Glutamatergic neuron (in vitro differentiated cells): ENCODE results near the gene XG. TPM values are rescaled to one million over a fixed set of nuclear protein-coding genes. Genes with fewer than 3 reads are reported as not detected.
"Not testable (repeated sequence)": the region's sequence is repeated elsewhere in the genome, so short reads cannot be mapped to it uniquely, and the experiment has no call there.

Source experiments
- DNase-seq: peaks from one replicate; pipeline ENCODE4 v3.0.0; 2022
- H3K27ac Mint-ChIP-seq: one replicate; pipeline ENCODE4 v1.8.0; 2020; ENCODE audit warnings: mild to moderate bottlenecking, mixed read lengths, inconsistent platforms; ENCODE audit not compliant: unreplicated experiment
- H3K27me3 Mint-ChIP-seq: one replicate; pipeline ENCODE4 v1.8.0; 2020; ENCODE audit warnings: mild to moderate bottlenecking, moderate library complexity, mixed read lengths, inconsistent platforms; ENCODE audit not compliant: unreplicated experiment
- H3K36me3 Mint-ChIP-seq: one replicate; pipeline ENCODE4 v1.8.0; 2020; ENCODE audit warnings: mild to moderate bottlenecking, mixed read lengths, inconsistent platforms; ENCODE audit not compliant: unreplicated experiment
- H3K4me1 Mint-ChIP-seq: one replicate; pipeline ENCODE4 v1.8.0; 2020; ENCODE audit warnings: mild to moderate bottlenecking, low read depth, mixed read lengths, inconsistent platforms; ENCODE audit not compliant: unreplicated experiment
- H3K4me3 Mint-ChIP-seq: one replicate; pipeline ENCODE4 v1.8.0; 2020; ENCODE audit warnings: mild to moderate bottlenecking, mixed read lengths, inconsistent platforms; ENCODE audit not compliant: unreplicated experiment
- H3K9me3 Mint-ChIP-seq: one replicate; pipeline ENCODE4 v1.8.0; 2020; ENCODE audit warnings: mild to moderate bottlenecking, moderate library complexity, mixed read lengths, inconsistent platforms; ENCODE audit not compliant: unreplicated experiment
- CTCF ChIP-seq: fragments of 200-600 bp; sonication (generic); IDR thresholded peaks from one replicate; pipeline ENCODE4 v1.5.0; 2021; ENCODE audit not compliant: partially characterized antibody, unreplicated experiment
- total RNA-seq: library from RNA; stranded (reverse); fragmentation: NEBNext Ultra II Directional; extraction: Animal tissue kit (Norgen Biotek cat#: 25700); gene quantifications from one replicate; pipeline ENCODE4 v1.2.1, GENCODE V29; 2021; ENCODE audit not compliant: unreplicated experiment

The XG gene
- total RNA-seq, 1 donor from 2014 or later = not detected

- no peak for TF ChIP-seq CTCF
- DNase-seq = no peak
- peaks cover 3% of the 10 kb centered on the region for H3K4me1 Mint-ChIP-seq
- H3K9me3 Mint-ChIP-seq = peaks cover 1% of the 10 kb centered on the region
- no peak overlapping the region for H3K4me3 Mint-ChIP-seq
- H3K27ac Mint-ChIP-seq = no peak overlapping the region
- H3K36me3 Mint-ChIP-seq = peaks cover 4% of the 10 kb centered on the region
- peaks cover 2% of the 10 kb centered on the region for H3K27me3 Mint-ChIP-seq
These were observed 17.8 kb downstream of the XG start for GRCh38 chrX:2769615-2770014.

GRCh38 chrX:2773166-2774055, 21.6 kb downstream of the XG start:
- not testable (repeated sequence) for H3K27ac Mint-ChIP-seq, H3K9me3 Mint-ChIP-seq, DNase-seq, H3K4me1 Mint-ChIP-seq, H3K4me3 Mint-ChIP-seq, H3K27me3 Mint-ChIP-seq
- H3K36me3 Mint-ChIP-seq = peaks cover 10% of the 10 kb centered on the region

GRCh38 chrX:2774057-2774456, 22.2 kb downstream of the XG start:
- no peak for TF ChIP-seq CTCF
- no peak overlapping the region for H3K4me3 Mint-ChIP-seq
- DNase-seq = no peak
- H3K36me3 Mint-ChIP-seq = peaks cover 10% of the 10 kb centered on the region
- H3K4me1 Mint-ChIP-seq = no peaks in the 10 kb centered on the region
- H3K9me3 Mint-ChIP-seq = peaks cover 1% of the 10 kb centered on the region
- no peak overlapping the region for H3K27ac Mint-ChIP-seq
- peaks cover 6% of the 10 kb centered on the region for H3K27me3 Mint-ChIP-seq

- Mint-ChIP-seq H3K27ac (no peak overlapping the region), H3K36me3 (peaks cover 10% of the 10 kb centered on the region), H3K9me3 (peaks cover 1% of the 10 kb centered on the region), H3K27me3 (peaks cover 6% of the 10 kb centered on the region), H3K4me1 (no peaks in the 10 kb centered on the region), H3K4me3 (no peak overlapping the region)
- no peak for DNase-seq
- no peak for TF ChIP-seq CTCF
These were observed 22.9 kb downstream of the XG start for GRCh38 chrX:2774776-2775175.

GRCh38 chrX:2780472-2781225, 28.8 kb downstream of the XG start:
- not testable (repeated sequence) for DNase-seq, H3K9me3 Mint-ChIP-seq

GRCh38 chrX:2781226-2781571, 29.4 kb downstream of the XG start:
- Mint-ChIP-seq H3K27ac (no peak overlapping the region), H3K36me3 (no peaks in the 10 kb centered on the region), H3K4me3 (no peak overlapping the region), H3K27me3 (peaks cover 6% of the 10 kb centered on the region), H3K4me1 (no peaks in the 10 kb centered on the region), H3K9me3 (no peaks in the 10 kb centered on the region)
- TF ChIP-seq CTCF = no peak
- no peak for DNase-seq

More at GRCh38 chrX:2780472-2781225, 28.8 kb downstream of the XG start:
- not testable (repeated sequence) for H3K4me1 Mint-ChIP-seq, H3K36me3 Mint-ChIP-seq, H3K27ac Mint-ChIP-seq, H3K27me3 Mint-ChIP-seq, H3K4me3 Mint-ChIP-seq
